Peyer's patch (tissue), 4 donors: Measurements from ENCODE around the gene NCS1. TPM values are rescaled to one million over a fixed set of nuclear protein-coding genes. Genes with fewer than 3 reads are reported as not detected.

Source experiments
- DNase-seq, 3 donors: peaks; one replicate each; pipeline ENCODE4 v3.0.0-alpha.2; 2017 to 2019
- H3K27ac ChIP-seq, 4 donors: fragments of 200-600 bp; sonication (generic); one replicate each; pipeline ENCODE4 v1.5.1; 2016 to 2019
- H3K27me3 ChIP-seq, 2 donors: fragments of 200-600 bp; sonication (generic); one replicate each; pipeline ENCODE4 v1.5.1; 2019
- H3K36me3 ChIP-seq, 3 donors: fragments of 200-600 bp; sonication (generic); one replicate each; pipeline ENCODE4 v1.5.1; 2016 to 2019
- H3K4me1 ChIP-seq, 4 donors: fragments of 200-600 bp; sonication (generic); one replicate each; pipeline ENCODE4 v1.5.1; 2016 to 2019
- H3K4me3 ChIP-seq, 4 donors: fragments of 200-600 bp; sonication (generic); 1 replicate in 3 of 4; 2 replicates in 1 of 4; pipeline ENCODE4 v1.5.1; 2016 to 2019; ENCODE audit warnings: mild to moderate bottlenecking in 1 of 4
- H3K9me3 ChIP-seq, 4 donors: fragments of 200-600 bp; sonication (generic); one replicate each; pipeline ENCODE4 v1.5.1; 2016 to 2019; ENCODE audit warnings: mild to moderate bottlenecking in 1 of 4
- POLR2A ChIP-seq, 2 donors: fragments of 450-650 bp; IDR thresholded peaks; one replicate each; pipeline ENCODE4 v1.5.1; 2017; ENCODE audit warnings: antibody characterized with exemption in 2 of 2, mild to moderate bottlenecking in 2 of 2, moderate library complexity in 2 of 2
- total RNA-seq, 4 donors: library from RNA; depleted of rRNA; stranded (reverse); fragments of >200 nt; gene quantifications; one replicate each; pipeline ENCODE4 v1.1.0, GENCODE V29; 2016
- TF ChIP-seq, protein P1 (sequence below), 6 experiments: fragments of 450-650 bp in 4 of 6; fragments of 200-600 bp in 2 of 6; sonication (generic) in 1 of 6; IDR thresholded peaks; one replicate each; pipeline ENCODE4 v1.5.1; 2017 to 2019; ENCODE audit warnings: antibody characterized with exemption in 6 of 6, mild to moderate bottlenecking in 3 of 6, moderate library complexity in 1 of 6

Gene NCS1
- total RNA-seq, 4 donors from 2014 or later: 0.70 to 6.6 (median 4.1) TPM

DNA sequence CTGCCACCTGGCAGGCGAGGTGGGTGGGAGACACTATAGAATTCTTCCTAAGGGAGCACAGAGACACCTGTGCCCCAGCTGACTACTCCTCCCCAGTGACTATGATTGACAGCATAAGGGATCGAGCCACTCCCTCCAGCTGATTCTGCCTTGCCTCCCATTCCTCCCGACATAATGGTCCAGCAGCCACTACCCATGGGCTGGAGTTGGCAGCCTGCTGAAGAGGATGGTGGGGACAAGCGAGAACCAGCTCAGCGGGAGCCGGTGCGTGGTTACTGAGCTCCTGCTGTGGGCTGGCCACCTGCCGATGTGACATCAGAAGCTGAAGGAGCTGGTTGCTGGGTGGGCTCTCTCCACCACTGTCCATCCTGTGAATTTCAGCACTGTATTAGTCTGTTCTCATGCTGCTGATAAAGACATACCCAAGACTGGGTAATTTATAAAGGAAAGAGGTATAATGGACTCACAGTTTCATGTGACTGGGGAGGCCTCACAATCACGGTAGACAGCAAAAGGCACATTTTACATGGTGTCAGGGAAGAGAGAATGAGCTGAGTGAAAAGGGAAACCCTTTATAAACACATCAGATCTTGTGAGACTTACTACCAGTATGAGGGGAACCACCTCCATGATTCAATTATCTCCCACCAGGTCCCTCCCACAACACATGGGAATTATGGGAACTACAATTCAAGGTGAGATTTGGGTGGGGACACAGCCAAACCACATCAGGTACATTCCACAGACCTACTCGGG is 12.1 kb upstream of the NCS1 start:
- H3K4me3 ChIP-seq: no peak overlapping the region
- no peaks in the 10 kb centered on the region for H3K27me3 ChIP-seq
- no peaks in the 10 kb centered on the region for H3K9me3 ChIP-seq
- no peaks in the 10 kb centered on the region for H3K36me3 ChIP-seq
- DNase-seq: no peak
- H3K4me1 ChIP-seq: no peaks in the 10 kb centered on the region
- TF ChIP-seq, protein P1, sequence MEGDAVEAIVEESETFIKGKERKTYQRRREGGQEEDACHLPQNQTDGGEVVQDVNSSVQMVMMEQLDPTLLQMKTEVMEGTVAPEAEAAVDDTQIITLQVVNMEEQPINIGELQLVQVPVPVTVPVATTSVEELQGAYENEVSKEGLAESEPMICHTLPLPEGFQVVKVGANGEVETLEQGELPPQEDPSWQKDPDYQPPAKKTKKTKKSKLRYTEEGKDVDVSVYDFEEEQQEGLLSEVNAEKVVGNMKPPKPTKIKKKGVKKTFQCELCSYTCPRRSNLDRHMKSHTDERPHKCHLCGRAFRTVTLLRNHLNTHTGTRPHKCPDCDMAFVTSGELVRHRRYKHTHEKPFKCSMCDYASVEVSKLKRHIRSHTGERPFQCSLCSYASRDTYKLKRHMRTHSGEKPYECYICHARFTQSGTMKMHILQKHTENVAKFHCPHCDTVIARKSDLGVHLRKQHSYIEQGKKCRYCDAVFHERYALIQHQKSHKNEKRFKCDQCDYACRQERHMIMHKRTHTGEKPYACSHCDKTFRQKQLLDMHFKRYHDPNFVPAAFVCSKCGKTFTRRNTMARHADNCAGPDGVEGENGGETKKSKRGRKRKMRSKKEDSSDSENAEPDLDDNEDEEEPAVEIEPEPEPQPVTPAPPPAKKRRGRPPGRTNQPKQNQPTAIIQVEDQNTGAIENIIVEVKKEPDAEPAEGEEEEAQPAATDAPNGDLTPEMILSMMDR (IDR thresholded peaks at IDR 0.05): no peak
- TF ChIP-seq POLR2A (IDR thresholded peaks at IDR 0.05): no peak
- H3K27ac ChIP-seq: no peak overlapping the region

DNA sequence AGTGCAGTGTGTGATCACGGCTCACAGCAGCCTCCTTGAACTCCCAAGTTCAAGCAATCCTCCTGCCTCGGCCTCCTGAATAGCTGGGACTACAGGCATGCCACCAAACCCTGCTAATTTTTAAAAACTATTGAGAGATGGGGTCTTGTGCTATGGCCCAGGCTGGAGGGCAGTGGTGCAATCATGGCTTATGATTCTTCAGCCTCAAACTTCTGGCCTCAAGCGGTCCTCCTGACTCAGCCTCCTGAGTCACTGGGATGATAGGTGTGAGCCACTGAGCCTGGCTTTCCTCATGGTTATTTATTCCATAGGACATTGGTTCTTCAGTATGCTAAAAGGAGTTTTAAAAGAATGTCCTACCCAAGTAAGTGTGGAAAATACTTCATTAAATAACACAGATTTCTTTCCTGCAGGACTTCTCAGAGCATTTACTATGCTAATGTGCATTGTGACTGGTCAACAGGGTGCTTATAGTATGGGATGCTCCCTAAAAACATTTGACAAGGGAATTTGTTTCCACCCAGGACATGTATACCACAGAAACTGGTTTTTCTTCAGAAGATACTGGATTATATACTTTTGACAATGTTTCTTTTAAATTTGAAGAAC is 11.2 kb upstream of the NCS1 start:
- TF ChIP-seq POLR2A (IDR thresholded peaks at IDR 0.05): no peak
- TF ChIP-seq, protein P1 (IDR thresholded peaks at IDR 0.05): no peak
- Histone ChIP-seq H3K9me3 (no peaks in the 10 kb centered on the region), H3K4me3 (no peak overlapping the region), H3K27ac (no peak overlapping the region), H3K27me3 (no peaks in the 10 kb centered on the region), H3K36me3 (no peaks in the 10 kb centered on the region), H3K4me1 (no peaks in the 10 kb centered on the region)
- no peak for DNase-seq

DNA sequence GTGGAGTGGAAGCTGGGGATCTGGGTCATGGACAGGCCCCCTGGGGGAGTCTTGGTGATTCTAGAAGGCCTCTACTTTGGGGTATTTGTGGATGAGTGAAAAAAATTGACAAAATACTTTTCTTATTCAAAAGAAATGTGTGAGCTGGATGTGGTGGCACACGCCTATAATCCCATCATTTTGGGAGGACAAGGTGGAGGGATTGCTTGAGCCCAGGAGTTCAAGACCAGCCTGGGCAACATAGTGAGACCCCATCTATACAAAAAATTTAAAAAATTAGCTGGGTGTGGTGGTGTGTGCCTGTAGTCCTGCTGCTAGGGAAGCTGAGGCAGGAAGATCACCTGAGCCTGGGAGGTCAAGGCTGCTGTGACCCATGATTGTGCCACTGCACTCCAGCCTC is 6.6 kb upstream of the NCS1 start:
- TF ChIP-seq, protein P1 (IDR thresholded peaks at IDR 0.05): no peak
- TF ChIP-seq POLR2A (IDR thresholded peaks at IDR 0.05): no peak
- H3K4me1 ChIP-seq: no peaks in the 10 kb centered on the region
- no peaks in the 10 kb centered on the region for H3K9me3 ChIP-seq
- H3K36me3 ChIP-seq: no peaks in the 10 kb centered on the region
- no peaks in the 10 kb centered on the region for H3K27me3 ChIP-seq
- no peak overlapping the region for H3K4me3 ChIP-seq
- H3K27ac ChIP-seq: no peak overlapping the region
- no peak for DNase-seq

DNA sequence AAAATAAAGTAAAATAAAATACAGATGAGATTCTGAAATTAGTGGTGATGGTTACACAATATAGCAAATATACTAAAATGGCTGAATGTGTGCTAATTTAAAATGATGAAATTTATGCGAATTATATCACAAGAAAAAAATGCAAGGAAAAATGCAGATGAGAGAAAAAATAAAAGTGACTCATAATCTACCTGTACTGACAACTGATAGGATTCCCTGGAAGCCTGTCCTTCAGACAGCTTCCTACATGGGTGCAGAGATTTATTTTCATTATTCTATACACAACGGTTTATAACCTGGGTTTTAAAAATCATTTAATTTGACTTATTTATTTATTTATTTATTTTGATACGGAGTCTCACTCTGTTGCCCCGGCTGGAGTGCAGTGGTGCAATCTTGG is 5.8 kb upstream of the NCS1 start:
- Histone ChIP-seq H3K9me3 (no peaks in the 10 kb centered on the region), H3K4me3 (no peak overlapping the region), H3K4me1 (peaks cover 0 to under 1% (median 0%) of the 10 kb centered on the region in 4 donors), H3K27ac (no peak overlapping the region), H3K27me3 (no peaks in the 10 kb centered on the region), H3K36me3 (no peaks in the 10 kb centered on the region)
- DNase-seq: no peak
- no peak for TF ChIP-seq POLR2A (IDR thresholded peaks at IDR 0.05)
- TF ChIP-seq, protein P1 (IDR thresholded peaks at IDR 0.05): no peak

DNA sequence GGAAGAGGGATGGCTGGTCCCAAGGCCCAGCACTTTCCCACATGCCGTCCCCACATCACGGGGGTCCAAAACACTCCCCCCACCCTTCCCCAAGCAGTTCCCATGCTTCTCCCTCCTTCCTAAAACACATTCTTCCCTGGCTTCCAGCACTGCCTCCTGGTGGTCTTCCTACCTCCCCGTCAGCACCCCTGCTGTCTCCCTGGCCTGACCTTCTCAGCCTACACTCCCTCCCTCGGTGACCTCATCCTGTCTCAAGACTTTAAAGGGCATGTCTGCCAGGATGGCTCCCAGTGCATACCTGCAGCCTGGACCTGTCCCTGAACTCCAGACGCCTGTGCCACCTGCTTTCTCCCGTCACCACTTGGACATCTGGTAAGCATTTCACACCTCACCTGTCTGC is 4.3 kb upstream of the NCS1 start:
- Histone ChIP-seq H3K27ac (no peak overlapping the region), H3K4me1 (peaks cover 0 to 11% (median 3%) of the 10 kb centered on the region in 4 donors), H3K9me3 (no peaks in the 10 kb centered on the region), H3K36me3 (no peaks in the 10 kb centered on the region), H3K4me3 (no peak overlapping the region), H3K27me3 (peaks cover 0 to 3% of the 10 kb centered on the region in 2 donors)
- TF ChIP-seq, protein P1 (IDR thresholded peaks at IDR 0.05): no peak
- TF ChIP-seq POLR2A (IDR thresholded peaks at IDR 0.05): no peak
- DNase-seq: no peak
